Measurements from ENCODE around the gene CBX4.

DNA sequence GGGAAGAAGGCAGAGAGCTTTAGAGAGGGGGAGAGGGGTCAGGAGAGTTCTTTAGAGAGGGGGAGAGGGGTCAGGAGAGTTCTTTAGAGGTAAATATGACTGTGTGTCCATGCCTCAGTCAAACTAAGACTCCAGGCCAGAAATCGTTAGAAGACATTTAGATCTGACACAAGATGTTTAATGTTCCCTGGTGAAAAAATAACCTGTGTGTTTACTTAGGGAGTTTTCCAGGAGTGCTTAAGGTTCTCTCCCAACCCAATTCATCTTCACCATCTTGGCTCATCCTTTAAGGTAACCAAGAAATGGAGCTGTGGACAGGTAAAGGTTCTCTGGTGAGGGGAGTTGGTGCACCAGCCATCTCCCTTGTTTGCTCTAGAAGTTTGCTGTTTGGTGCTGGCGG, 9.8 kb downstream of the CBX4 start:
- TF ChIP-seq CTCF (conservative IDR thresholded peaks at IDR 0.05; ENCODE audit: low read length) (no peak), EZH2phosphoT487 (IDR thresholded peaks at IDR 0.05; ENCODE audit: borderline replicate concordance, low read depth, low read length) (no peak)

All from OCI-LY7 (cell line).